IMR-90 (cell line): Measurements from ENCODE around the gene FXYD6. TPM values are rescaled to one million over a fixed set of nuclear protein-coding genes. Genes with fewer than 3 reads are reported as not detected.

Source experiments
- ATAC-seq: fragments of 200-7000 bp; cut with Tn5 transposase; 2 replicates; pipeline ENCODE4 v1.9.1; 2020; ENCODE audit warnings: low read depth, mild to moderate bottlenecking, moderate library complexity
- BruUV-seq: library from RNA; stranded (reverse); fragments of 400-500 nt; replicated peaks from 2 replicates; lab custom pipeline; 2021; lab: Mats Ljungman, UMichigan
- CTCF ChIA-PET: fragments of 300-600 bp; formaldehyde crosslinking; extraction: SDS; loops from one replicate; lab custom pipeline; 2021; ENCODE audit warnings: antibody characterized with exemption; lab: Yijun Ruan, JAX
- POLR2A ChIA-PET: fragments of 300-600 bp; sonication (Branson Sonifier 250); formaldehyde crosslinking; loops from one replicate; lab custom pipeline; 2022; ENCODE audit warnings: antibody characterized with exemption; ENCODE audit not compliant: unreplicated experiment; lab: Charles Lee
- DNase-seq: peaks from one replicate; pipeline ENCODE4 v3.0.0; 2013
- H2AFZ ChIP-seq: replicated peaks from 2 replicates; pipeline ENCODE3; 2013; ENCODE audit warnings: low read length, mild to moderate bottlenecking; ENCODE audit not compliant: poor library complexity
- H2AK5ac ChIP-seq: 2 replicates; pipeline ENCODE4 v1.6.1; 2013; ENCODE audit warnings: low read depth, low read length, inconsistent platforms
- H2AK9ac ChIP-seq: replicated peaks from 2 replicates; pipeline ENCODE3; 2013; ENCODE audit warnings: mild to moderate bottlenecking, low read depth, low read length, moderate library complexity; ENCODE audit not compliant: poor library complexity
- H2BK120ac ChIP-seq: 2 replicates; pipeline ENCODE4 v1.6.1; 2013; ENCODE audit warnings: low read depth, low read length, inconsistent platforms
- H2BK15ac ChIP-seq: 3 replicates; pipeline ENCODE4 v1.6.1; 2013; ENCODE audit warnings: low read depth, low read length, inconsistent platforms
- H2BK20ac ChIP-seq: 2 replicates; pipeline ENCODE4 v1.6.1; 2013; ENCODE audit warnings: low read depth, mild to moderate bottlenecking, inconsistent platforms, low read length, moderate library complexity
- H2BK5ac ChIP-seq: 2 replicates; pipeline ENCODE4 v1.6.1; 2013; ENCODE audit warnings: mild to moderate bottlenecking, low read depth, low read length, inconsistent platforms; ENCODE audit not compliant: poor library complexity, severe bottlenecking
- H3K14ac ChIP-seq: replicated peaks from 2 replicates; pipeline ENCODE4 v1.6.1; 2013; ENCODE audit warnings: low read depth, low read length, inconsistent platforms
- H3K18ac ChIP-seq: 2 replicates; pipeline ENCODE4 v1.6.1; 2013; ENCODE audit warnings: low read depth, low read length, control low read depth
- H3K23ac ChIP-seq: 2 replicates; pipeline ENCODE4 v1.6.1; 2013; ENCODE audit warnings: low read depth, low read length, inconsistent platforms
- H3K27ac ChIP-seq: 2 replicates; pipeline ENCODE4 v1.5.1; 2013; ENCODE audit warnings: mild to moderate bottlenecking, control low read depth, low read length; ENCODE audit not compliant: insufficient read depth
- H3K27me3 ChIP-seq: 2 replicates; pipeline ENCODE4 v1.6.1; 2013; ENCODE audit warnings: low read length; ENCODE audit not compliant: control insufficient read depth, insufficient read depth
- H3K36me3 ChIP-seq: 2 replicates; pipeline ENCODE4 v1.6.1; 2013; ENCODE audit warnings: low read length, mixed read lengths; ENCODE audit not compliant: control insufficient read depth, insufficient read depth
- H3K4ac ChIP-seq: 2 replicates; pipeline ENCODE4 v1.6.1; 2013; ENCODE audit warnings: low read depth, low read length, inconsistent platforms
- H3K4me1 ChIP-seq: 2 replicates; pipeline ENCODE4 v1.6.1; 2013; ENCODE audit warnings: low read length, mixed read lengths; ENCODE audit not compliant: control insufficient read depth, insufficient read depth
- H3K4me2 ChIP-seq: 2 replicates; pipeline ENCODE4 v1.6.1; 2013; ENCODE audit warnings: low read depth, mild to moderate bottlenecking, control low read depth, low read length, moderate library complexity
- H3K4me3 ChIP-seq: 2 replicates; pipeline ENCODE4 v1.5.1; 2013; ENCODE audit warnings: low read depth, mild to moderate bottlenecking, control low read depth, low read length, moderate library complexity; ENCODE audit not compliant: insufficient read depth
- H3K56ac ChIP-seq: 2 replicates; pipeline ENCODE4 v1.6.1; 2013; ENCODE audit warnings: low read length, inconsistent platforms; ENCODE audit not compliant: insufficient read depth; ENCODE audit errors: extremely low read depth
- H3K79me1 ChIP-seq, 2 experiments: 2 replicates each; pipeline ENCODE4 v1.6.1; 2013; ENCODE audit warnings: low read length in 2 of 2, inconsistent platforms in 1 of 2, low read depth in 1 of 2
- H3K9ac ChIP-seq: 2 replicates; pipeline ENCODE4 v1.6.1; 2013; ENCODE audit warnings: low read depth, low read length, control low read depth
- H3K9me1 ChIP-seq: 2 replicates; pipeline ENCODE4 v1.6.1; 2013; ENCODE audit warnings: low read length, inconsistent platforms; ENCODE audit not compliant: insufficient read depth
- H3K9me3 ChIP-seq: 2 replicates; pipeline ENCODE4 v1.6.1; 2013; ENCODE audit warnings: low read length; ENCODE audit not compliant: control insufficient read depth, insufficient read depth
- H4K20me1 ChIP-seq: 2 replicates; pipeline ENCODE4 v1.6.1; 2013; ENCODE audit warnings: low read length, inconsistent platforms; ENCODE audit not compliant: insufficient read depth
- H4K5ac ChIP-seq: 2 replicates; pipeline ENCODE4 v1.6.1; 2013; ENCODE audit warnings: mild to moderate bottlenecking, low read depth, low read length, control low read depth
- H4K8ac ChIP-seq, 2 experiments: 2 replicates each; pipeline ENCODE4 v1.6.1; 2013; ENCODE audit warnings: low read depth in 2 of 2, low read length in 2 of 2, control low read depth in 1 of 2, inconsistent platforms in 1 of 2
- H4K91ac ChIP-seq: 2 replicates; pipeline ENCODE4 v1.6.1; 2013; ENCODE audit warnings: low read depth, low read length, inconsistent platforms; ENCODE audit not compliant: insufficient read depth
- CEBPB ChIP-seq: IDR thresholded peaks from 2 replicates; pipeline ENCODE4 v1.6.1; 2012; ENCODE audit warnings: low read depth, low read length, improper control_type of control experiment
- FOS ChIP-seq: fragments of 150-350 bp; IDR thresholded peaks from 2 replicates; pipeline ENCODE4 v1.6.1; 2016; ENCODE audit warnings: low read depth, low read length
- MAFK ChIP-seq: IDR thresholded peaks from 2 replicates; pipeline ENCODE4 v1.6.1; 2012; ENCODE audit warnings: low read depth, low read length, improper control_type of control experiment
- RCOR1 ChIP-seq: IDR thresholded peaks from 2 replicates; pipeline ENCODE4 v1.6.1; 2012; ENCODE audit warnings: mild to moderate bottlenecking, low read length, improper control_type of control experiment; ENCODE audit not compliant: insufficient replicate concordance
- WGBS, 2 experiments: methylation state at CpG; one replicate each; pipeline versions ENCODE4 v1.1.5 to v1.1.7; 2013; ENCODE audit warnings: missing lambda C conversion rate in 2 of 2; ENCODE audit not compliant: insufficient read length in 1 of 2; ENCODE audit errors: extremely low coverage in 2 of 2; 5-methylcytosine and 5-hydroxymethylcytosine counted together
- dilution Hi-C: fragments of 300-500 bp; cut with HindIII; formaldehyde crosslinking; loops from one replicate; pipeline ENCODE4 v1.14.3; 2018; ENCODE audit warnings: low sequenced_read_pairs; ENCODE audit not compliant: unreplicated experiment
- in situ Hi-C: fragments of 300-500 bp; cut with MboI; formaldehyde crosslinking; loops from 3 replicates; pipeline ENCODE4 v1.14.3; 2019; ENCODE audit warnings: low sequenced_read_pairs, inconsistent platforms, mixed read lengths
- intact Hi-C: fragments of 100-400 bp; cut with micrococcal nuclease; formaldehyde crosslinking; loops from 2 replicates; pipeline ENCODE4 v1.10.0; 2022
- polyA plus RNA-seq, 3 experiments: library from polyadenylated mRNA; depleted of rRNA; stranded (reverse); fragments of >200 nt; gene quantifications; 2 replicates each; pipeline ENCODE4 v1.2.3, GENCODE V29; 2012; ENCODE audit warnings: low replicate concordance in 1 of 3
- total RNA-seq: library from RNA; depleted of rRNA; stranded (reverse); fragments of >200 nt; gene quantifications from 2 replicates; pipeline ENCODE4 v1.2.3, GENCODE V29; 2012
- TF ChIP-seq, protein P1 (sequence below): fragments of 150-350 bp; IDR thresholded peaks from 2 replicates; pipeline ENCODE4 v1.6.1; 2017; ENCODE audit warnings: mild to moderate bottlenecking, antibody characterized with exemption, low read length, low read depth

FXYD6 gene
- total and polyA plus RNA-seq, 2 of the 4 experiments (the other 2 are of a cell fraction) = 0.32 TPM; not detected in 1

DNA sequence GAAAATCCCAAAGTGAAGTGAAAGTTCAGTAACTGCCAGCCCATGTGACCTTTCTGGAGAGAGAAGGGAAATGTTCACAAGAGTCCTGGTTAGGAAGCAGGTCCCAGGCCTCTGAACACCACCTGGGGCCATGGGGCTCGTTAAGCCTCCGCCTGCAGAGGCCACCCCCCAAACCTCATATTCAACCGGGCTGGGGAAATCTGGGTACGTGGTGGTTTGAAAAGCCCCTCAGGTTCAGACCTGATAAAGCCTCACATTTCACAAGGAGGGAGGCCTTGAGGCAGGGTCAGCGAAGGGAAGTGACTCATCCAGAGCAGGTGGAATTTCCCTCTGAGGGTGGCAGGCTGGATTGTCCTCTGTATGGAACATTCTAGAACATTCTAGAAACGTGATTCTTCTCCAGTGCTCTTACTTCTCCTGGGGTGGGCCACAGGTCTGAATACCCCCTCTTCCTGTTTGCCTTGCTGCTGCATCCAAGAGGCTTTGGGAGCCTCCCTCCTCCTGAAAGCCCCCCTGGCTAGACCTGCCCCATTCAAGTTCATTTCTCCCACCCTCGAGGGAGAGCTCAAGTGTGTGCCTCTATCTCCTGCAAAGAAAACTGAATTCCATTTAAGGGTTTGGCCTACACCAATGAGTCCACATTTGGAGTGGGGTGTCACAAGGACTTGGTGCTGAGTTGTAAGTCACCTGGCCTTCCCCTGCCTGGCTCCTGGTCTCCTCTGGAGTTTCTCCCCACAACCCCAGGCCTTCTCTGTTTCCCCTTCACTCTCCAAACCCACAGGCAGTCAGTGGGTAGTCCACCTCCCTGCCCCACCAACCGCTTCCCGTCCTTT lies 58.2 kb downstream of the FXYD6 start:
- no peak overlapping the region for H2AK9ac ChIP-seq
- no peak overlapping the region for H2BK5ac ChIP-seq
- no peak for ATAC-seq
- no peak overlapping the region for H3K27ac ChIP-seq
- H2BK120ac ChIP-seq = no peak overlapping the region
- CTCF ChIA-PET = interaction anchor here (0.6 to 2.6 kb wide), 19 partner anchors 10 to 1185 kb away, joined by 3 to 17 read pairs (median 3); no protein-coding TSS in a partner anchor
- H3K27me3 ChIP-seq = no peaks in the 10 kb centered on the region; the same call in 1 of the 2 replicates
- H3K23ac ChIP-seq = no peak overlapping the region
- no peak overlapping the region for H2AK5ac ChIP-seq
- in situ Hi-C loops = no loop called here
- no peaks in the 10 kb centered on the region for H3K9me3 ChIP-seq
- H2BK20ac ChIP-seq = no peak overlapping the region
- H3K9ac ChIP-seq = no peak overlapping the region
- H2BK15ac ChIP-seq = no peak overlapping the region
- no peaks in the 10 kb centered on the region for H4K20me1 ChIP-seq
- H4K91ac ChIP-seq = no peak overlapping the region
- no CpG with 5 or more reads among the region's 9 CpGs for WGBS, 2 experiments
- H2AFZ ChIP-seq = peak overlapping the region; percentile 61
- no TSS peak for BruUV-seq
- no peak overlapping the region for H4K8ac ChIP-seq
- no peaks in the 10 kb centered on the region for H3K79me1 ChIP-seq
- H3K56ac ChIP-seq = no peak overlapping the region
- dilution Hi-C loops = no loop called here
- H3K36me3 ChIP-seq = no peaks in the 10 kb centered on the region
- TF ChIP-seq CEBPB = no peak
- TF ChIP-seq, protein P1, sequence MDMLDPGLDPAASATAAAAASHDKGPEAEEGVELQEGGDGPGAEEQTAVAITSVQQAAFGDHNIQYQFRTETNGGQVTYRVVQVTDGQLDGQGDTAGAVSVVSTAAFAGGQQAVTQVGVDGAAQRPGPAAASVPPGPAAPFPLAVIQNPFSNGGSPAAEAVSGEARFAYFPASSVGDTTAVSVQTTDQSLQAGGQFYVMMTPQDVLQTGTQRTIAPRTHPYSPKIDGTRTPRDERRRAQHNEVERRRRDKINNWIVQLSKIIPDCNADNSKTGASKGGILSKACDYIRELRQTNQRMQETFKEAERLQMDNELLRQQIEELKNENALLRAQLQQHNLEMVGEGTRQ = no peak
- TF ChIP-seq FOS = 0 out of 2 replicates have a peak, but pooled peaks have one; percentile 12
- no peak for TF ChIP-seq MAFK
- TF ChIP-seq RCOR1 = no peak
- DNase-seq = peak; percentile 56
- POLR2A ChIA-PET = no interaction called here
- no peak overlapping the region for H3K14ac ChIP-seq
- no peaks in the 10 kb centered on the region for H3K9me1 ChIP-seq
- no peak overlapping the region for H3K4me2 ChIP-seq
- H4K5ac ChIP-seq = no peak overlapping the region
- intact Hi-C loops = no loop called here
- no peak overlapping the region for H3K4me3 ChIP-seq
- H3K18ac ChIP-seq = no peak overlapping the region
- peaks cover 2% of the 10 kb centered on the region; the same call in 1 of the 2 replicates for H3K4me1 ChIP-seq
- H3K4ac ChIP-seq = no peak overlapping the region
